Measurements from ENCODE around the gene ACAP1.

The ACAP1 gene

DNA sequence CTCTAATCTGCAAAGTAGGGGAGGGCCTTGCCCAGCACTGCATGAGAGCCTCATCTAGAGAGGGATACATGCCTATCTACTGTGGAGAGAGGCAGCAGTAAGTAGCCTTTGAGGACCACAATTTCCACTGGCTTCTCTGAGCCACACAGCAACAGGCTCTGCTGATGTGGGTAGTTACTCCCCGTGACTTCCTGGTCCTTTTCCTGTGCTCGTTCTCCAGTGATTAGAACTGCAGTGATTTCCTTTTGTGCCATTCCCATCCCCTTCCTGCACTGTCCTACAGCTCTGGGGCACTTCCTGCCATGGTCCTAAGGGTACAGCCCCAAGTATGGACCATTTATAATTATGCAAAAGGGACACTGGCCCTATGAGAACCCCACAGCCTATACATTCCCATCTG is 55.0 kb downstream of the ACAP1 start:
- DNase-seq (ENCODE audit: low spot score) = no peak

DNA sequence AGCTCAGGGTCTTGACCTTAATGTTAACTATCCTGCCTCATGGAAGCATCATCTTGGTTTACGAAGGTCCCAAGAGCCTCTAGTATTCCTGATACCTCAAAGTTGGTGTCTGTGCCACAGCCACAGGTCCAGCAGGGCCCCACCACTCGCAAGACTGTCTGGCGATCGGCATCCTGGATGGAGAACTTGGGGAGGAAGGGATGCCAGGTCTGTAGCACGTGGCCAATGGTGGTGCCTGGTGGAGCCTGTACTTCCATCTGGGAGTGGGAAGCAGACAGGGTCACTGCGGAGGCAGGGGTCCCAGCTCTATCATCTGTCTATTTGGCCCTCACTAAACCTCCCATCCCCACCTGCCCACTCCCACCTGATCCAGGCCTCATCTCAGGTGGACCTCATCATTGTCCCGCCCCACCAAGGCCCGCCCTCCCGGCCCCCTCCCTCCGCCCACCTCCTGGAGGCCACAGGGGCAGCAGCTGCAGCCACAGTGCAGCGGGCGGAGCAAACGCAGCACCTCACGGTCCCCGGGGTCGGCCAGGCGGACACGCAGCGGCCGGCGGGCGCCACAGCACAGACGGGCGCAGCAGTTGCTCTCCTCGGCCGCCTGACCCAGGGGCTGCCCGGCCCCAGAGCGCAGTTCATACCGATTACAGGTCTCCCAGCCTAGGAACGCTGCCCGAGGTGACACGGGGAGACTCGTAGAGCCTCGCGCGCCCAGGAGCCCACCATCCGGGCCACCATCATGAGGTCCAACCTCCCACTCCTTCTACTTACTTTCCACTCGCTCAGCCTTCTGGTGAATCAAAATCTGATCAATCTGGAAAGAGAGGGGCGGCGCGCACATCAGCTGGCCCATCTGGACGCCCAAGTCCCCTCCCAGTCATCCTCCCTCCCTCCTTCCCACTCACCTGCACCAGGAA is 56.6 kb downstream of the ACAP1 start:
- DNase-seq (ENCODE audit: low spot score) = no peak

DNA sequence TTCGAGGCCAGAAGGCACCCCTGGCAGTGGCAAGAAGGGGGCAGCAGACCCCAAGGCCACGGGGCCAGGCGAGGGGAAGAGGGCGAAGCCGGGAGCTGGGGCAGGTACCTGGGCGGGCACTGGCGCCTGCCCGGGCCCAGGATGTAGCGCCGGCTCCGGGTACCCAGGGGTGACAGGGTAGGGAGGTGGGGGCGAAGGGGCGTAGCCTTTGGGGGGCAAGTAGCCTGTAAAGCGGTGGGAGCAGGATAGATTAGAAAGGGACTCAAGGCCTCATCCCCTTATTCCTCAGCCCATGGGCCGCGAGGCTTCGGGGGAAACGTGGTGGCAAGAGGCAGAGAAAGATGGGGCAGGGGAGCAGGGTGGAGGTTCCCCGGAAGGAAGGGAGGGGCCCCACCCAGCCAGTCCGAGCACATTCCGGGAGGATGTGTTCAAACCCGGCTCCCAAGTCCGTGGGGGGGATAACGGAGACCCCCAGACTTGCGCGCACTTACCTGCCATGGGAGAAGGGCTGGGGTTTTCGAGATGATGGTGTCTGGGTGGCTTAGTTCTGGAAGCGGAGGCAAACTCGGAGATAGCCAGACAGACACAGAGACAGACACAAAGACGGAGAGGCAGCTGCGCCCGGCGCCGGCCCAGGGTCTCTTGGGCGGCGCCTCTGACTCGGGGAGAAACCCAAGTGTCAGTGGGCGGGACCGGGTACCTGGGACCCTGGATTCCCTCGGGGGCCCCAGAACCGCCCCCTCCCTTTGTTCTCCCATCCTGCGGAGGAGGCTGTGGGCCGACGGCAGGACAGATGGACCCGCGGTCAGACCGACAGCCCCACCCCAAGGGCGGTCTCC is 57.5 kb downstream of the ACAP1 start:
- no peak for DNase-seq (ENCODE audit: low spot score)

DNA sequence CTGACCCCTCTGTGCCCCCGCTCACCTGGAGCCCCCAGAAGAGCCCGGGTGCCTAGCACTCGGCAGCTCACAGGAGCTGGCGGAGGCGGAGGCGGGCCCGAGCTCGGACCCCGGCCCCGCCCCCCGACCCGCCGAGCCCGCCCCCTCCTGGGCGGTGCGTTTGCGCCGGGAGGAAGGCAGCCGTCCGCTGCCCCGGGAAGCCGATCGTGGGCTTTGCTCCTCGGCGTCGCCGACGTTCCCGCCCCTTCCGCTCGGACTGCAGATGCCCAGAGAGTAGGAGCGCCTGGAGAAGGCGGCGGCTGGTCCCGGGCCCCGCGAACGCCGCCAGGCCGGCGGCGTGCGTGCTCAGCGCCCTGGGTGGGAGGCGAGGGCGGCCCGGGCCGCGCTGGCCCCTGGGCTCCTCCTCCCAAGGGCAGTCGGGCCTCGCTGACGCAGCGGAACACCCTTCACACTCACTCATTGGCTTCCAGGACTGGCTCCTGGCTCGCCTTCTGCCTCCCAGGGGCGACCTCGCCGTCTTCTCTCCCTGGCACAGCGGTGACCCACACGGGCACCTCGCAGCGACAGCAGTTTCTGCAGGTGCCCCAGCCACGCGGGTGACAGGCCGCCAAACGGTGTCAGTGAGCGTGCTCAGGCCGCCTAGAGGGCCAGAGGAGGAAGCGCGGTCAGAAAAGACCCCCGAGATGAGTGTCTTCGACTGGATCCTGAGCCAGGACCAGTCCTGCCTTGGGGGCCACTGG is 58.3 kb downstream of the ACAP1 start, which contains the start of gene PLSCR3:
Gene PLSCR3, minus strand, starts transcription at position 74 of the 740 bp plus-strand sequence. CDS start 415 bp downstream, outside the sequence.
- peak; percentile 77 for DNase-seq (ENCODE audit: low spot score)

DNA sequence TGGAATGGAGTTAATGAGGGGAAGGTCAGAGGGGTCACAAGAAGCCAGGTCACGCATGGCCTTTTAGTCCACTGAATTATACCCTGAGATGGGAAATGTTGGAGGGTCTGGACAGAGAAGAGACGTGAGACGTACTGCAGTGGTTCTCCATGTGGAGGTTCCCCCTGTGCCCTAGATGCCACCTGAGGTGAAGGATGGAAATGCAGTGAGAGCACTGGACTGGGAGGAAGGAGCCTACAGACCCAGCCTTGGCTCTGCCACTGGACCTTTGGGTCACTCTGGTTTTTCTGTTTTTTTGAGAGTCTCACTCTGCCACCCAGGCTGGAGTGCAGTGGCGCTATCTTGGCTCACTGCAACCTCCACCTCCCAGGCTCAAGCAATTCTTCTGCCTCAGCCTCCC is 59.8 kb downstream of the ACAP1 start:
- DNase-seq (ENCODE audit: low spot score) = no peak

DNA sequence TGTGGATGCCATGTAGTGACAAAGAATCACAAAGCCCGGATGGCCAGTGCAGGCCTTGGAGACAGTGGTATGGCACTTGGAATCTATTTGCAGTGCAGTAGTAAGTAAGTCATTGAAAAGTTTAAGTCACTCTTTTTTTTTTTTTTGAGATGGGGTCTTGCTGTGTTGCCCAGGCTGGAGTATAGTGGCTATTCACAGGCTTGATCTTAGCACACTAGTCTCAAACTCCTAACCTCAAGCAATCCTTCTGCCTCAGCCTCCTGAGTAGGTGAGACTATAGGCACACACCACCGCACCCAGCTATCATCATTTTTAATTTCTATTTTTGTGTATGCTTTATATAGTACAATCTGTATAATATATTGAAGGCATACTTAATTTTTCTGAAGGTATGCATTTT is 62.3 kb downstream of the ACAP1 start:
- DNase-seq (ENCODE audit: low spot score) = no peak
